Tibial nerve (tissue), 3 donors: Measurements from ENCODE around the gene SDSL.

Experiments used
- CTCF ChIP-seq, 5 experiments: fragments of 200-600 bp in 3 of 5; fragments of 450-650 bp in 2 of 5; sonication (generic) in 3 of 5; IDR thresholded peaks; one replicate each; pipeline ENCODE4 v1.5.1; 2016 to 2019; ENCODE audit warnings: antibody characterized with exemption in 5 of 5, mild to moderate bottlenecking in 3 of 5, moderate library complexity in 2 of 5
- POLR2A ChIP-seq, 2 donors: fragments of 450-650 bp; IDR thresholded peaks; one replicate each; pipeline ENCODE4 v1.6.1; 2017; ENCODE audit warnings: antibody characterized with exemption in 2 of 2, mild to moderate bottlenecking in 2 of 2, moderate library complexity in 2 of 2

GRCh38 chr12:113424456-113424855, 2.3 kb downstream of the SDSL start:
- TF ChIP-seq CTCF (IDR thresholded peaks at IDR 0.05) (no peak), POLR2A (IDR thresholded peaks at IDR 0.05) (no peak)
